H1 (cell line): ENCODE measurements around the gene HSPD1. TPM values are rescaled to one million over a fixed set of nuclear protein-coding genes. Genes with fewer than 3 reads are reported as not detected.
"Not testable (repeated sequence)": the region's sequence is repeated elsewhere in the genome, so short reads cannot be mapped to it uniquely, and the experiment has no call there.

ENCODE experiments used
- CTCF ChIA-PET: fragments of 300-600 bp; sonication (Branson Sonifier 250); formaldehyde crosslinking; loops from one replicate; lab custom pipeline; 2021; ENCODE audit not compliant: partially characterized antibody; lab: Charles Lee
- POLR2A ChIA-PET: fragments of 300-600 bp; sonication (Branson Sonifier 250); formaldehyde crosslinking; loops from one replicate; lab custom pipeline; 2021; ENCODE audit warnings: inconsistent platforms; ENCODE audit not compliant: partially characterized antibody; lab: Charles Lee
- DNase-seq, 2 experiments: peaks; one replicate each; pipeline versions ENCODE4 v3.0.0 to v3.0.0-alpha.2; 2010 to 2022; ENCODE audit warnings: low spot score in 2 of 2, low read depth in 1 of 2, mixed read lengths in 1 of 2
- FAIRE-seq: peaks from 2 replicates; lab custom pipeline; 2011; peaks lifted over from hg19 to GRCh38; lab: Jason Lieb, UNC
- H2AFZ ChIP-seq: 2 replicates; pipeline ENCODE4 v1.8.1; 2012; ENCODE audit warnings: low read length, inconsistent platforms
- H2AK5ac ChIP-seq: 2 replicates; pipeline ENCODE4 v1.6.1; 2013; ENCODE audit warnings: low read depth, low read length
- H2BK120ac ChIP-seq: replicated peaks from 2 replicates; pipeline ENCODE3; 2013; ENCODE audit warnings: low read depth, low read length, inconsistent platforms
- H2BK12ac ChIP-seq: 2 replicates; pipeline ENCODE4 v1.6.1; 2013; ENCODE audit warnings: low read depth, low read length
- H2BK15ac ChIP-seq: 2 replicates; pipeline ENCODE4 v1.6.1; 2013; ENCODE audit warnings: low read length
- H2BK20ac ChIP-seq: 2 replicates; pipeline ENCODE4 v1.6.1; 2013; ENCODE audit warnings: low read length
- H2BK5ac ChIP-seq: 2 replicates; pipeline ENCODE4 v1.6.1; 2013; ENCODE audit warnings: low read depth, low read length
- H3K14ac ChIP-seq: 2 replicates; pipeline ENCODE4 v1.6.1; 2013; ENCODE audit warnings: inconsistent platforms; ENCODE audit not compliant: insufficient read length
- H3K18ac ChIP-seq: 2 replicates; pipeline ENCODE4 v1.6.1; 2013; ENCODE audit warnings: low read length; ENCODE audit errors: extremely low read depth
- H3K23ac ChIP-seq: 2 replicates; pipeline ENCODE4 v1.6.1; 2013; ENCODE audit warnings: inconsistent platforms; ENCODE audit not compliant: insufficient read length
- H3K23me2 ChIP-seq: 2 replicates; pipeline ENCODE4 v1.6.1; 2013; ENCODE audit warnings: low read depth, low read length
- H3K27ac ChIP-seq: 2 replicates; pipeline ENCODE4 v1.6.1; 2011; ENCODE audit warnings: low read depth, low read length, inconsistent platforms
- H3K27me3 ChIP-seq, 4 experiments: replicated peaks in 1 of 4; 1 replicate in 1 of 4; 2 replicates in 3 of 4; pipeline versions ENCODE4 v1.6.1 to v1.8.1; 2011 to 2013; ENCODE audit warnings: low read length in 3 of 4, mild to moderate bottlenecking in 3 of 4, inconsistent platforms in 2 of 4, mixed read lengths in 2 of 4, moderate library complexity in 1 of 4; ENCODE audit not compliant: control insufficient read depth in 3 of 4, insufficient read depth in 3 of 4; ENCODE audit errors: extremely low read depth in 1 of 4
- H3K36me3 ChIP-seq, 4 experiments: 2 replicates each; pipeline versions ENCODE4 v1.6.1 to v1.8.1; 2011 to 2013; ENCODE audit warnings: mild to moderate bottlenecking in 4 of 4, low read length in 3 of 4, moderate library complexity in 2 of 4, control low read depth in 1 of 4, inconsistent platforms in 1 of 4; ENCODE audit not compliant: insufficient read depth in 4 of 4, control insufficient read depth in 2 of 4
- H3K4ac ChIP-seq: replicated peaks from 2 replicates; pipeline ENCODE3; 2013; ENCODE audit warnings: low read length, low read depth, mixed read lengths, inconsistent platforms; ENCODE audit not compliant: insufficient read length
- H3K4me1 ChIP-seq, 4 experiments: replicated peaks in 1 of 4; 1 replicate in 1 of 4; 2 replicates in 3 of 4; pipeline versions ENCODE4 v1.6.1 to v1.8.1; 2011 to 2013; ENCODE audit warnings: low read length in 3 of 4, inconsistent platforms in 2 of 4, mixed read lengths in 1 of 4; ENCODE audit not compliant: insufficient read depth in 4 of 4, control insufficient read depth in 3 of 4
- H3K4me2 ChIP-seq, 2 experiments: 2 replicates each; pipeline versions ENCODE4 v1.6.1 to v1.8.1; 2011 to 2013; ENCODE audit warnings: low read depth in 2 of 2, low read length in 2 of 2, control low read depth in 1 of 2, inconsistent platforms in 1 of 2, mild to moderate bottlenecking in 1 of 2; ENCODE audit not compliant: insufficient read depth in 1 of 2
- H3K4me3 ChIP-seq, 4 experiments: fragments of 200-600, 300-600 bp in 1 of 4; sonication (generic), shearing (Covaris generic), sonication (Bioruptor Twin) in 1 of 4; 2 replicates each; pipeline versions ENCODE4 v1.5.1 to v1.8.1; 2011 to 2016; ENCODE audit warnings: low read length in 4 of 4, low read depth in 3 of 4, control low read depth in 2 of 4, inconsistent platforms in 2 of 4, mild to moderate bottlenecking in 2 of 4, mixed read lengths in 1 of 4, moderate library complexity in 1 of 4; ENCODE audit not compliant: insufficient read depth in 2 of 4; ENCODE audit errors: extremely low read depth in 1 of 4
- H3K56ac ChIP-seq: replicated peaks from 2 replicates; pipeline ENCODE3; 2013; ENCODE audit warnings: low read depth, mild to moderate bottlenecking, mixed read lengths, low read length, inconsistent platforms; ENCODE audit not compliant: insufficient read length
- H3K79me1 ChIP-seq: 2 replicates; pipeline ENCODE4 v1.6.1; 2013; ENCODE audit warnings: low read depth, low read length, control low read depth
- H3K79me2 ChIP-seq, 2 experiments: 2 replicates each; pipeline versions ENCODE4 v1.6.1 to v1.8.1; 2012 to 2013; ENCODE audit warnings: low read length in 2 of 2, mild to moderate bottlenecking in 2 of 2, inconsistent platforms in 1 of 2; ENCODE audit not compliant: insufficient read depth in 2 of 2, control insufficient read depth in 1 of 2
- H3K9ac ChIP-seq, 4 experiments: replicated peaks in 1 of 4; 1 replicate in 1 of 4; 2 replicates in 3 of 4; pipeline versions ENCODE4 v1.6.1 to v1.8.1; 2011 to 2013; ENCODE audit warnings: low read depth in 3 of 4, low read length in 3 of 4, control low read depth in 2 of 4, mild to moderate bottlenecking in 2 of 4, moderate library complexity in 2 of 4, inconsistent platforms in 1 of 4; ENCODE audit errors: extremely low read depth in 1 of 4
- H3K9me3 ChIP-seq, 2 experiments: 2 replicates each; pipeline versions ENCODE4 v1.6.1 to v1.8.1; 2012 to 2013; ENCODE audit warnings: mild to moderate bottlenecking in 2 of 2, moderate library complexity in 2 of 2, control low read depth in 1 of 2, inconsistent platforms in 1 of 2, low read depth in 1 of 2, low read length in 1 of 2, mixed read lengths in 1 of 2; ENCODE audit not compliant: insufficient read depth in 2 of 2
- H4K20me1 ChIP-seq, 2 experiments: replicated peaks in 1 of 2; 2 replicates each; pipeline versions ENCODE3 to v1.8.1; 2011 to 2013; ENCODE audit warnings: inconsistent platforms in 2 of 2, low read length in 2 of 2, mild to moderate bottlenecking in 1 of 2; ENCODE audit not compliant: insufficient read depth in 2 of 2, control insufficient read depth in 1 of 2
- H4K5ac ChIP-seq: 2 replicates; pipeline ENCODE4 v1.6.1; 2013; ENCODE audit warnings: low read length, low read depth, mixed read lengths, inconsistent platforms; ENCODE audit not compliant: insufficient read length
- H4K8ac ChIP-seq: 2 replicates; pipeline ENCODE4 v1.8.0; 2013; ENCODE audit warnings: mild to moderate bottlenecking, moderate library complexity, low read length, inconsistent platforms; ENCODE audit not compliant: insufficient read depth; ENCODE audit errors: extremely low read depth
- H4K91ac ChIP-seq: replicated peaks from 2 replicates; pipeline ENCODE3; 2013; ENCODE audit warnings: low read length, mixed read lengths, inconsistent platforms; ENCODE audit not compliant: insufficient read length
- SP1 ChIP-seq: IDR thresholded peaks from 2 replicates; pipeline ENCODE4 v1.6.1; 2011; ENCODE audit warnings: low read depth, low read length
- WGBS, 2 experiments: shearing (Covaris generic) in 1 of 2; methylation state at CpG; one replicate each; pipeline versions ENCODE4 v1.1.6 to v1.1.7; 2013 to 2015; ENCODE audit warnings: low lambda C conversion rate in 2 of 2, mixed read lengths in 2 of 2, inconsistent platforms in 1 of 2, low coverage in 1 of 2, missing lambda C conversion rate in 1 of 2; ENCODE audit not compliant: insufficient replicate concordance in 2 of 2, insufficient coverage in 1 of 2, insufficient read length in 1 of 2; ENCODE audit errors: extremely low coverage in 1 of 2, missing lambda C conversion rate in 1 of 2; 5-methylcytosine and 5-hydroxymethylcytosine counted together
- polyA plus RNA-seq, 7 experiments: library from polyadenylated mRNA; depleted of rRNA in 3 of 7; stranded (reverse) in 5 of 7; unstranded in 2 of 7; fragments of >200 nt in 5 of 7; fragments of 200-250 nt in 2 of 7; gene quantifications; 1 replicate in 5 of 7; 2 replicates in 1 of 7; 4 replicates in 1 of 7; pipeline versions ENCODE4 v1.2.1 to v1.2.3, GENCODE V29; 2011 to 2013; ENCODE audit warnings: missing spikeins in 2 of 7, mixed read lengths in 2 of 7
- total RNA-seq: library from RNA; stranded (reverse); fragmentation: NEBNext Ultra II Directional; extraction: Animal tissue kit (Norgen Biotek cat#: 25700); gene quantifications from 2 replicates; pipeline ENCODE4 v1.2.1, GENCODE V29; 2021

Gene HSPD1
- total and polyA plus RNA-seq, 2 of the 8 experiments (the other 6 are each of a cell fraction or from before 2014, with no cell fraction given) = 221 to 1,108 TPM

GRCh38 chr2:197450935-197451358, 48.7 kb downstream of the HSPD1 start:
- not testable (repeated sequence) for H3K27ac ChIP-seq, H4K8ac ChIP-seq, H3K23me2 ChIP-seq, H3K79me1 ChIP-seq, H2BK12ac ChIP-seq, H4K5ac ChIP-seq, H2BK5ac ChIP-seq, H2BK15ac ChIP-seq, H3K23ac ChIP-seq, H3K4me1 ChIP-seq, H2BK120ac ChIP-seq, DNase-seq, H3K4ac ChIP-seq, H2BK20ac ChIP-seq, H3K9ac ChIP-seq, H3K36me3 ChIP-seq, H3K4me3 ChIP-seq, H4K91ac ChIP-seq, H3K18ac ChIP-seq, H2AK5ac ChIP-seq, H3K9me3 ChIP-seq, FAIRE-seq, H4K20me1 ChIP-seq, H3K14ac ChIP-seq, H3K56ac ChIP-seq, H3K4me2 ChIP-seq, H3K27me3 ChIP-seq
- ChIA-PET POLR2A (interaction anchor here (1.1 to 4.8 kb wide), 5 partner anchors 16 to 62 kb away, joined by 3 to 40 read pairs (median 8); partner anchors contain the start of genes HSPD1, HSPE1 and SF3B1), CTCF (interaction anchor here (0.5 to 2.4 kb wide), 5 partner anchors 10 to 1697 kb away, joined by 3 to 7 read pairs (median 4); no protein-coding TSS in a partner anchor)
- peak; percentile 48; the same call in 1 of the 2 replicates for TF ChIP-seq SP1
- WGBS, 2 experiments = 95% methylated on average over 6 of the region's 6 CpGs; no CpG with 5 or more reads in 1 of the 2 experiments
- peaks cover 12 to 20% of the 10 kb centered on the region in 2 experiments for H3K79me2 ChIP-seq
- H2AFZ ChIP-seq = peak overlapping the region; percentile 61; the same call in 1 of the 2 replicates
